ENCODE measurements around the gene GMFB.

GRCh38 chr14:54471641-54472040 lies 17.1 kb downstream of the GMFB start:
- TF ChIP-seq, protein P1, sequence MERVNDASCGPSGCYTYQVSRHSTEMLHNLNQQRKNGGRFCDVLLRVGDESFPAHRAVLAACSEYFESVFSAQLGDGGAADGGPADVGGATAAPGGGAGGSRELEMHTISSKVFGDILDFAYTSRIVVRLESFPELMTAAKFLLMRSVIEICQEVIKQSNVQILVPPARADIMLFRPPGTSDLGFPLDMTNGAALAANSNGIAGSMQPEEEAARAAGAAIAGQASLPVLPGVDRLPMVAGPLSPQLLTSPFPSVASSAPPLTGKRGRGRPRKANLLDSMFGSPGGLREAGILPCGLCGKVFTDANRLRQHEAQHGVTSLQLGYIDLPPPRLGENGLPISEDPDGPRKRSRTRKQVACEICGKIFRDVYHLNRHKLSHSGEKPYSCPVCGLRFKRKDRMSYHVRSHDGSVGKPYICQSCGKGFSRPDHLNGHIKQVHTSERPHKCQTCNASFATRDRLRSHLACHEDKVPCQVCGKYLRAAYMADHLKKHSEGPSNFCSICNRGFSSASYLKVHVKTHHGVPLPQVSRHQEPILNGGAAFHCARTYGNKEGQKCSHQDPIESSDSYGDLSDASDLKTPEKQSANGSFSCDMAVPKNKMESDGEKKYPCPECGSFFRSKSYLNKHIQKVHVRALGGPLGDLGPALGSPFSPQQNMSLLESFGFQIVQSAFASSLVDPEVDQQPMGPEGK (CRISPR knock-in tag; IDR thresholded peaks at IDR 0.05; ENCODE audit: borderline replicate concordance) = no peak
- TF ChIP-seq SNAI2 (CRISPR knock-in tag; IDR thresholded peaks at IDR 0.05) = no peak

Measured in SK-N-SH treated with all-trans-retinoic acid at 6 μM for 48 hours (cell line).